B cell (primary cell): ENCODE data around the gene ABCA6. TPM values are rescaled to one million over a fixed set of nuclear protein-coding genes. Genes with fewer than 3 reads are reported as not detected.

Experiments
- ATAC-seq: fragments of 200-7000 bp; cut with Tn5 transposase; one replicate; pipeline ENCODE4 v1.10.0; 2021; ENCODE audit warnings: low read depth, mild to moderate bottlenecking, moderate number of reproducible peaks, moderate library complexity
- CTCF ChIA-PET: fragments of 350-600 bp; sonication (Branson Sonifier 250); formaldehyde crosslinking; loops from one replicate; lab custom pipeline; 2021; ENCODE audit warnings: antibody characterized with exemption, inconsistent platforms; lab: Charles Lee
- POLR2A ChIA-PET: fragments of 350-600 bp; sonication (Branson Sonifier 250); formaldehyde crosslinking; loops from one replicate; lab custom pipeline; 2021; ENCODE audit warnings: antibody characterized with exemption; lab: Charles Lee
- DNase-seq: peaks from one replicate; pipeline ENCODE4 v3.0.0; 2013
- H2AFZ ChIP-seq: 2 replicates; pipeline ENCODE4 v1.6.1; 2012; ENCODE audit warnings: mild to moderate bottlenecking, low read depth, low read length; ENCODE audit not compliant: insufficient read depth, poor library complexity, severe bottlenecking
- H3K27ac ChIP-seq, 2 donors: 1 replicate in 1 of 2; 2 replicates in 1 of 2; pipeline ENCODE4 v1.5.1; 2012 to 2013; ENCODE audit warnings: low read length in 2 of 2, mild to moderate bottlenecking in 2 of 2, moderate library complexity in 1 of 2
- H3K27me3 ChIP-seq, 4 experiments: fragments of 200-600 bp in 1 of 4; sonication (generic) in 1 of 4; replicated peaks in 1 of 4; 1 replicate in 2 of 4; 2 replicates in 2 of 4; pipeline versions ENCODE4 v1.6.1 to v1.7.0; 2013 to 2016; ENCODE audit warnings: low read length in 3 of 4, mild to moderate bottlenecking in 2 of 4, mixed read lengths in 1 of 4, moderate library complexity in 1 of 4; ENCODE audit not compliant: insufficient read depth in 4 of 4, control insufficient read depth in 3 of 4; ENCODE audit errors: control extremely low read depth in 1 of 4
- H3K36me3 ChIP-seq, 2 experiments: replicated peaks in 1 of 2; 1 replicate in 1 of 2; 2 replicates in 1 of 2; pipeline versions ENCODE4 v1.6.1 to v1.7.1; 2013; ENCODE audit warnings: low read length in 1 of 2; ENCODE audit not compliant: insufficient read depth in 2 of 2, control insufficient read depth in 1 of 2; ENCODE audit errors: control extremely low read depth in 1 of 2, extremely low read depth in 1 of 2
- H3K4me1 ChIP-seq, 2 donors: fragments of 200-600 bp in 1 of 2; sonication (generic) in 1 of 2; 1 replicate in 1 of 2; 2 replicates in 1 of 2; pipeline versions ENCODE4 v1.5.1 to v1.6.1; 2013 to 2017; ENCODE audit warnings: low read length in 2 of 2; ENCODE audit not compliant: control insufficient read depth in 2 of 2, insufficient read depth in 2 of 2
- H3K4me2 ChIP-seq: replicated peaks from 2 replicates; pipeline ENCODE3; 2012; ENCODE audit warnings: mild to moderate bottlenecking, low read depth, low read length; ENCODE audit not compliant: poor library complexity, severe bottlenecking
- H3K4me3 ChIP-seq, 5 experiments: fragments of 200-600 bp in 1 of 5; sonication (generic) in 1 of 5; 1 replicate in 3 of 5; 2 replicates in 2 of 5; pipeline versions ENCODE4 v1.5.1 to v1.7.0; 2011 to 2016; ENCODE audit warnings: low read length in 4 of 5, mild to moderate bottlenecking in 4 of 5, low read depth in 2 of 5, control low read depth in 1 of 5, moderate library complexity in 1 of 5; ENCODE audit not compliant: insufficient read depth in 1 of 5; ENCODE audit errors: control extremely low read depth in 1 of 5, extremely low read depth in 1 of 5
- H3K79me2 ChIP-seq: fragments of 200-600 bp; sonication (generic); one replicate; pipeline ENCODE4 v1.6.0; 2016; ENCODE audit warnings: low read length; ENCODE audit not compliant: control insufficient read depth, insufficient read depth
- H3K9ac ChIP-seq: fragments of 200-600 bp; sonication (generic); 2 replicates; pipeline ENCODE4 v1.6.1; 2017; ENCODE audit warnings: mild to moderate bottlenecking, low read length, moderate library complexity
- H3K9me3 ChIP-seq, 3 donors: one replicate each; pipeline versions ENCODE4 v1.6.1 to v1.7.1; 2013; ENCODE audit warnings: low read length in 2 of 3; ENCODE audit not compliant: control insufficient read depth in 2 of 3, insufficient read depth in 1 of 3; ENCODE audit errors: control extremely low read depth in 1 of 3
- H4K20me1 ChIP-seq: 2 replicates; pipeline ENCODE4 v1.6.0; 2012; ENCODE audit warnings: mild to moderate bottlenecking, low read length; ENCODE audit not compliant: insufficient read depth, control insufficient read depth, poor library complexity, severe bottlenecking
- H3K27ac Mint-ChIP-seq: one replicate; pipeline ENCODE4 v1.8.0; 2021; ENCODE audit warnings: mixed read lengths
- H3K27me3 Mint-ChIP-seq: one replicate; pipeline ENCODE4 v1.8.0; 2021; ENCODE audit warnings: mixed read lengths
- H3K4me1 Mint-ChIP-seq: one replicate; pipeline ENCODE4 v1.8.0; 2021; ENCODE audit warnings: mixed read lengths
- H3K4me3 Mint-ChIP-seq: one replicate; pipeline ENCODE4 v1.8.0; 2021; ENCODE audit warnings: mixed read lengths
- H3K9me3 Mint-ChIP-seq: one replicate; pipeline ENCODE4 v1.8.0; 2022; ENCODE audit warnings: mixed read lengths; ENCODE audit not compliant: insufficient read depth
- CTCF ChIP-seq: fragments of 200-600 bp; IDR thresholded peaks from one replicate; pipeline ENCODE4 v1.8.0; 2022; ENCODE audit warnings: antibody characterized with exemption, mild to moderate bottlenecking
- EZH2 ChIP-seq: IDR thresholded peaks from 2 replicates; pipeline ENCODE4 v1.6.1; 2012; ENCODE audit warnings: borderline replicate concordance, low read depth, mild to moderate bottlenecking, moderate library complexity, low read length; ENCODE audit not compliant: insufficient read depth, poor library complexity, severe bottlenecking
- WGBS: methylation state at CpG from one replicate; pipeline ENCODE4 v1.1.5; 2013; ENCODE audit warnings: missing lambda C conversion rate; ENCODE audit not compliant: insufficient coverage; 5-methylcytosine and 5-hydroxymethylcytosine counted together
- intact Hi-C: fragments of 100-400 bp; cut with micrococcal nuclease; formaldehyde crosslinking; loops from one replicate; pipeline ENCODE4 v1.10.0; 2022
- polyA plus RNA-seq: library from polyadenylated mRNA; depleted of rRNA; stranded (reverse); fragments of >200 nt; gene quantifications from 2 replicates; pipeline ENCODE4 v1.2.3, GENCODE V29; 2012
- total RNA-seq, 2 donors: library from RNA; stranded (reverse); fragments of 120-200 nt in 1 of 2; gene quantifications; 1 replicate in 1 of 2; 2 replicates in 1 of 2; pipeline versions ENCODE4 v1.2.3 to v1.2.4, GENCODE V29; 2013 to 2022

The ABCA6 gene
- total and polyA plus RNA-seq, 2 donors (not counting 1 experiment from before 2014, with no cell fraction given): 0.18 to 1.4 TPM

GRCh38 chr17:69175625-69176456, 34.1 kb upstream of the ABCA6 start:
- CTCF ChIA-PET: interaction anchor here (0.8 kb wide), 1 partner anchor 17 kb away, joined by 3 read pairs; no protein-coding TSS in a partner anchor

More at GRCh38 chr17:69175625-69176456, 34.1 kb upstream of the ABCA6 start:
- no peaks in the 10 kb centered on the region for H3K27me3 Mint-ChIP-seq
- POLR2A ChIA-PET: interaction anchor here (0.5 kb wide), 1 partner anchor 36 kb away, joined by 3 read pairs; no protein-coding TSS in a partner anchor
- H3K4me3 Mint-ChIP-seq: no peak overlapping the region
- H3K4me2 ChIP-seq: no peak overlapping the region
- H3K27ac ChIP-seq: no peak overlapping the region
- ATAC-seq (no peak), DNase-seq (no peak)
- no peak overlapping the region for H3K9ac ChIP-seq
- H3K4me1 ChIP-seq: peaks cover 6 to 13% of the 10 kb centered on the region in 2 donors
- intact Hi-C loops: no loop called here
- no CpG with 5 or more reads among the region's 4 CpGs for WGBS
- no peak overlapping the region for H3K27ac Mint-ChIP-seq
- H3K27me3 ChIP-seq: no peaks in the 10 kb centered on the region
- H4K20me1 ChIP-seq: no peaks in the 10 kb centered on the region
- no peaks in the 10 kb centered on the region for H3K9me3 Mint-ChIP-seq
- no peaks in the 10 kb centered on the region for H3K36me3 ChIP-seq
- TF ChIP-seq CTCF: no peak
- no peak for TF ChIP-seq EZH2
- no peak overlapping the region for H3K4me3 ChIP-seq
- H3K9me3 ChIP-seq: no peaks in the 10 kb centered on the region
- no peaks in the 10 kb centered on the region for H3K79me2 ChIP-seq
- H3K4me1 Mint-ChIP-seq: peaks cover 26% of the 10 kb centered on the region
- no peak overlapping the region for H2AFZ ChIP-seq
